ENCODE measurements around the gene RPS6KB1. TPM values are rescaled to one million over a fixed set of nuclear protein-coding genes. Genes with fewer than 3 reads are reported as not detected.
"Not testable (repeated sequence)": the region's sequence is repeated elsewhere in the genome, so short reads cannot be mapped to it uniquely, and the experiment has no call there.

RPS6KB1 gene
- total and polyA plus RNA-seq, 8 donors, result 26.4 to 55.6 (median 43.0) TPM

- DNase-seq (peak in 1 of 4 donors; percentile 61), ATAC-seq (peak; percentile 84)
- peak; percentile 42 to 69 for TF ChIP-seq CTCF (IDR thresholded peaks at IDR 0.05)
- Histone ChIP-seq H3K4me1 (peaks cover 10 to 32% of the 10 kb centered on the region in 2 donors), H3K27me3 (no peaks in the 10 kb centered on the region), H3K36me3 (peaks cover 0 to 40% of the 10 kb centered on the region in 2 donors), H3K9me3 (no peaks in the 10 kb centered on the region), H3K27ac (peak overlapping the region in 1 of 2 donors; percentile 13), H3K4me3 (no peak overlapping the region)
- intact Hi-C loops (cut with DNase I), result no loop called here
Observed at GRCh38 chr17:59859444-59860025, 33.4 kb upstream of the RPS6KB1 start.

- peaks cover 0 to 40% of the 10 kb centered on the region in 2 donors for H3K36me3 ChIP-seq
- intact Hi-C loops (cut with DNase I), result no loop called here
- no peak for ATAC-seq
- no peak overlapping the region for H3K27ac ChIP-seq
- no peak for DNase-seq
- no peaks in the 10 kb centered on the region for H3K9me3 ChIP-seq
- H3K27me3 ChIP-seq, result no peaks in the 10 kb centered on the region
- TF ChIP-seq CTCF (IDR thresholded peaks at IDR 0.05), result no peak
- H3K4me3 ChIP-seq, result no peak overlapping the region
- H3K4me1 ChIP-seq, result peaks cover 0 to 2% of the 10 kb centered on the region in 2 donors
Observed at GRCh38 chr17:59863616-59864015, 29.3 kb upstream of the RPS6KB1 start.

- Histone ChIP-seq H3K27ac (no peak overlapping the region), H3K27me3 (no peaks in the 10 kb centered on the region), H3K36me3 (peaks cover 0 to 30% of the 10 kb centered on the region in 2 donors), H3K4me1 (no peaks in the 10 kb centered on the region), H3K4me3 (no peak overlapping the region), H3K9me3 (no peaks in the 10 kb centered on the region)
- intact Hi-C loops (cut with DNase I), result no loop called here
- DNase-seq, result no peak
- no peak for ATAC-seq
- TF ChIP-seq CTCF (IDR thresholded peaks at IDR 0.05), result no peak
Observed at GRCh38 chr17:59869941-59870218, 23.0 kb upstream of the RPS6KB1 start.

GRCh38 chr17:59870482-59870881, 22.4 kb upstream of the RPS6KB1 start:
- no peak for TF ChIP-seq CTCF (IDR thresholded peaks at IDR 0.05)
- DNase-seq (peak in 1 of 4 donors; percentile 10), ATAC-seq (no peak)
- no peaks in the 10 kb centered on the region for H3K9me3 ChIP-seq
- no peaks in the 10 kb centered on the region for H3K27me3 ChIP-seq
- intact Hi-C loops (cut with DNase I), result no loop called here
- H3K36me3 ChIP-seq, result peaks cover 0 to 36% of the 10 kb centered on the region in 2 donors
- H3K4me1 ChIP-seq, result no peaks in the 10 kb centered on the region
- H3K4me3 ChIP-seq, result no peak overlapping the region
- H3K27ac ChIP-seq, result no peak overlapping the region

- H3K9me3 ChIP-seq, result no peaks in the 10 kb centered on the region
- ATAC-seq (no peak), DNase-seq (no peak)
- H3K4me1 ChIP-seq, result peaks cover 0 to 10% of the 10 kb centered on the region in 2 donors
- no peak for TF ChIP-seq CTCF (IDR thresholded peaks at IDR 0.05)
- intact Hi-C loops (cut with DNase I), result no loop called here
- no peak overlapping the region for H3K4me3 ChIP-seq
- no peaks in the 10 kb centered on the region for H3K27me3 ChIP-seq
- no peak overlapping the region for H3K27ac ChIP-seq
- H3K36me3 ChIP-seq, result peaks cover 0 to 50% of the 10 kb centered on the region in 2 donors
Observed at GRCh38 chr17:59872351-59872750, 20.6 kb upstream of the RPS6KB1 start.

GRCh38 chr17:59873414-59873813, 19.5 kb upstream of the RPS6KB1 start:
- H3K36me3 ChIP-seq, result peaks cover 0 to 61% of the 10 kb centered on the region in 2 donors
- not testable (repeated sequence) for H3K4me3 ChIP-seq

More at GRCh38 chr17:59873414-59873813, 19.5 kb upstream of the RPS6KB1 start:
- H3K27ac ChIP-seq; DNase-seq; H3K9me3 ChIP-seq; ATAC-seq; intact Hi-C loops (cut with DNase I); H3K27me3 ChIP-seq: not testable (repeated sequence)
- peaks cover 0 to 10% of the 10 kb centered on the region in 2 donors for H3K4me1 ChIP-seq
